Immature natural killer cell (primary cell): ENCODE data around the gene ADCYAP1R1. TPM values are rescaled to one million over a fixed set of nuclear protein-coding genes. Genes with fewer than 3 reads are reported as not detected.

Experiments
- DNase-seq, 3 donors: peaks; one replicate each; pipeline ENCODE4 v3.0.0; 2022; ENCODE audit warnings: mixed read lengths in 1 of 3
- H3K27ac Mint-ChIP-seq, 6 donors: one replicate each; pipeline ENCODE4 v1.8.0; 2020; ENCODE audit warnings: mixed read lengths in 6 of 6, mild to moderate bottlenecking in 5 of 6, inconsistent platforms in 4 of 6, moderate library complexity in 3 of 6
- H3K27me3 Mint-ChIP-seq, 3 donors: one replicate each; pipeline ENCODE4 v1.8.0; 2020 to 2021; ENCODE audit warnings: low read depth in 3 of 3, mild to moderate bottlenecking in 3 of 3, mixed read lengths in 3 of 3, moderate library complexity in 3 of 3, inconsistent platforms in 1 of 3
- H3K36me3 Mint-ChIP-seq, 3 donors: one replicate each; pipeline ENCODE4 v1.8.0; 2020; ENCODE audit warnings: mixed read lengths in 3 of 3, inconsistent platforms in 2 of 3, mild to moderate bottlenecking in 2 of 3
- H3K4me1 Mint-ChIP-seq, 2 donors: one replicate each; pipeline ENCODE4 v1.8.0; 2020; ENCODE audit warnings: inconsistent platforms in 2 of 2, mild to moderate bottlenecking in 2 of 2, mixed read lengths in 2 of 2, moderate library complexity in 1 of 2
- H3K4me3 Mint-ChIP-seq, 5 donors: one replicate each; pipeline ENCODE4 v1.8.0; 2020; ENCODE audit warnings: mild to moderate bottlenecking in 5 of 5, mixed read lengths in 5 of 5, inconsistent platforms in 3 of 5, moderate library complexity in 3 of 5
- H3K9me3 Mint-ChIP-seq, 6 donors: one replicate each; pipeline ENCODE4 v1.8.0; 2020; ENCODE audit warnings: mild to moderate bottlenecking in 6 of 6, mixed read lengths in 6 of 6, inconsistent platforms in 4 of 6, moderate library complexity in 3 of 6
- polyA plus RNA-seq, 3 donors: library from polyadenylated mRNA; unstranded; fragments of 300-500 nt; fragmentation: Illumina TruSeq; gene quantifications; one replicate each; pipeline ENCODE4 v1.2.3, GENCODE V29; 2021

The ADCYAP1R1 gene
- polyA plus RNA-seq = not detected

DNA sequence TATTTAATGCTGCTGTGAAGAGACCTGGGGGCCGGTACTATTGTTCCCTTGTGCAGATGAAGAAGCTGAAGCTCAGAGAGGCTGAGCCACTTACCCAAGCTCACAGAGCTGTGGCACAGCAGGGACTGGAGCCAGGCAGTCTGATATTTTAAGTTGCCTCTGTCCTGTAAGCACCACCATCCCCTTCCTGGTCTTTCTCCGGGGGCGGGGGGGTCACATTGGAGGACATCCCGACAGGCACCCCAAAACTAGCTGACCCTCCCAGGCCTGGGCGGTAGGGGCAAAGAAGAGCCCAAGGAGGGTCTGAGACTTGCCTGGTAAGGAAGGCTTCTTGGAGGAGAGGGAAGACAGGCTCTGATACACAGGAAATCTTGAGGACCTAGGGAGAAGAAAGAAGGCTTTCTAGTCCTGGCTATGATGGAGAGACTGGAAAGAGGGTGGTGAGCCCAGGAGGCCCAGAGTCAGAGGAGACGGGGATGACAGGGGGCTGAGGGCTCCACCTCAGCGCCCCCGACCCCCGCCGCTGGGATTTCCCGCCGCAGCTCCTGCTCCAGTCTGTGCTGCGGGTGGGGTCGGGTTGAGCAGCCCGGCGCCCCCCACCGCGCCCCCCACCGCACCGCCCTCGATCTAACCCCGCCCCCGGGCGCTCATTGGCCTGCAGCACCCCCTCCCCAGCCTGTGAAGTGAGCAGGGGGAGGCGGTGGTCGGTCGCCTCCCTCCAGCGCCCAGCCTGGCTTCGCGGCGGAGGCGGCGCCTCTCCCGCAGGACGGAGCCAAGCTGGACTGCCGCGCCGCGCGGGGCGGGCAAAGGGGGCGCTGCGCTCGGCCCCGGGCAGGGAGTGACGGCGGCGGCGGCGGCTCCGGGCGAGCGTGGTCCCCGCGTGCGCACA is at the start of gene ADCYAP1R1:
ADCYAP1R1 (plus strand) TSS at position 711 of the 889 bp plus-strand sequence. CDS start 10,957 bp downstream, outside the sequence.
- H3K9me3 Mint-ChIP-seq = no peaks in the 10 kb centered on the region
- DNase-seq = no peak
- H3K4me3 Mint-ChIP-seq = no peak within 1 kb of the TSS
- H3K27ac Mint-ChIP-seq = no peak within 1 kb of the TSS
- H3K27me3 Mint-ChIP-seq = peaks cover 6 to 19% (median 6%) of the 10 kb centered on the region in 3 donors
- H3K4me1 Mint-ChIP-seq = no peaks in the 10 kb centered on the region
- H3K36me3 Mint-ChIP-seq = peaks cover 0 to 3% (median 3%) of the 10 kb centered on the region in 3 donors

DNA sequence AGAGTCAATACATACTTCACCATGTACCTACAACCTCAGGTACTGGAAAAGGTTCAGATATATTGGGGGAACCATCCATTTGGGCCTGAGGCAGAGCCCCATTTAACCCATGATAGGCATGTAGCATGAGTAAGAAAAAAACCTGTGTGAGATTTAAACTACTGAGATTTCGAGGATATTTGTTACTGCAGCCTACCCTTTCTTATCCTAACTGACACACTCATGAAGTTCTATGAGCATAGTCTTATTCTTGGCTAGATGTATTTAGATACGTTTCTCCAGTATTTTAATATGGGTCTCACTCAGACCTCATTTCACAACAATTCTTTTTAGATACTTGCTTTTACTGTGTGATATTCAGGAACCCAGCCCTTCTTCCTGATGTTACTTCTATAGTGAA is 49.0 kb upstream of the ADCYAP1R1 start:
- H3K9me3 Mint-ChIP-seq = peaks cover 0 to 1% (median 0%) of the 10 kb centered on the region in 6 donors
- H3K4me3 Mint-ChIP-seq = no peak overlapping the region
- no peaks in the 10 kb centered on the region for H3K36me3 Mint-ChIP-seq
- no peaks in the 10 kb centered on the region for H3K4me1 Mint-ChIP-seq
- H3K27ac Mint-ChIP-seq = no peak overlapping the region
- DNase-seq = no peak
- H3K27me3 Mint-ChIP-seq = peaks cover 0 to 4% (median 1%) of the 10 kb centered on the region in 3 donors

DNA sequence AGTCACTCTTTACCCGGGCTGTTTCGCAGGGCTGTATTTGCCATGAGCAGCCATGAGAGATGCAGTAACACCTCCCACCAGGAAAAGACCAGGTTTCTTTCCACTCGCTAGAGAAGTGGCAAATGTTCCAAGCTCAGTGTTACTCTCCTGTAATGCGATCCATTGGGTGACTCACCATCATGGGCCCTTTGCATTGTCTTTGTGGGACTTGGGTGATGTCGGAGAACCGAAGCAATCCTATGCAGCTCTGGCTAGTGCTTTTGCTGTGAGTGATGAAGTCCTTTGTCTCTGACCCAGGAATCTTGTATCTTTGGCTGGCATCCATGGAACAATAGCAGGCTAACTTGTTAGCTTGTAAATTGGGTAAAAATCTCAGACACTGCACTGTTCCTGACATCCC is 48.4 kb upstream of the ADCYAP1R1 start:
- no peak for DNase-seq
- no peak overlapping the region for H3K4me3 Mint-ChIP-seq
- H3K27me3 Mint-ChIP-seq = peaks cover 0 to 9% (median 3%) of the 10 kb centered on the region in 3 donors

DNA sequence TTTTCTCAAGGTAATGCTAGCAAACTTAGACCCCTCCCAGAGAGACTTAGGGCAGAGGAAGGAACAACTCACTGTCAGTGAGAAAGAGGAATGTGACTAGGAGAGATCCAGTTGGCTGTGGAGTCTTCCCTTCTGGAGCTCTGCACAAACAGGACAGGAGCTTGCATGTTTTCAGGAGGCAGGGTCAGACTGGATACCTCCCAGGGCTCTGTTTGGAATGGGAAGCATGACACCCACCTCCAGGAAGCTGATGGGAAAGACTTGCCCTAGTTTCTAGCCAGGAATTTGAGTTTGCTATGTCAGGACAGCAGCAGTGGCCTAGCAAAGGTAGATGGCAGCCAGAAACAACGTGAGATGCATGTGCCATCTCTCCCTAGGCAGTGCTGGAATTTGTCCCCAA is 47.7 kb upstream of the ADCYAP1R1 start:
- H3K27me3 Mint-ChIP-seq = peaks cover 4 to 9% (median 4%) of the 10 kb centered on the region in 3 donors
- no peak overlapping the region for H3K4me3 Mint-ChIP-seq
- no peaks in the 10 kb centered on the region for H3K4me1 Mint-ChIP-seq
- DNase-seq = no peak
- H3K9me3 Mint-ChIP-seq = peaks cover 0 to 1% (median 0%) of the 10 kb centered on the region in 6 donors
- no peak overlapping the region for H3K27ac Mint-ChIP-seq
- H3K36me3 Mint-ChIP-seq = no peaks in the 10 kb centered on the region

More for the DNA sequence above, 48.4 kb upstream of the ADCYAP1R1 start:
- H3K9me3 Mint-ChIP-seq = peaks cover 0 to 1% (median 0%) of the 10 kb centered on the region in 6 donors
- no peaks in the 10 kb centered on the region for H3K36me3 Mint-ChIP-seq
- H3K4me1 Mint-ChIP-seq = no peaks in the 10 kb centered on the region
- no peak overlapping the region for H3K27ac Mint-ChIP-seq

DNA sequence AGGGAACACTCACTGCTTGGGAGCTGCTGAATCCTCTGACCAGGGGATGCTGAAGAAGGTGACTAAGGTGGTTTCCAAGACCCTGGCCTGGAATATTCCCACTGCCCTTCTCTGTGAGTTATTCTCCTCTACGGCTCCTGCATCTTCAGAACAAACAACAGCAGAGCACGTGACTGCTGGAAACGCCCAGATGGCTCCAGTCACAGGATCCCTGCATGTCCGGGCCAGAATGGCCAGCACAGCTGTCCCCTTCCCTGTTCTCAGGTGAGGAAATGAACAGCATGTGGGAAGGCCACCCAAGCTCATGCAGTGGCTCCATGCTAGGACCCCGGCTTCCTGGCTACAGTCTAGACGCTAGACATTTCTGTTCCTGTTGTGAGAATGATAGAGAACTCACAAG is 45.3 kb upstream of the ADCYAP1R1 start:
- no peak for DNase-seq
- Mint-ChIP-seq H3K27ac (no peak overlapping the region), H3K36me3 (no peaks in the 10 kb centered on the region), H3K4me1 (no peaks in the 10 kb centered on the region), H3K9me3 (peaks cover 0 to 1% (median 0%) of the 10 kb centered on the region in 6 donors), H3K27me3 (peaks cover 6 to 11% (median 7%) of the 10 kb centered on the region in 3 donors), H3K4me3 (no peak overlapping the region)

DNA sequence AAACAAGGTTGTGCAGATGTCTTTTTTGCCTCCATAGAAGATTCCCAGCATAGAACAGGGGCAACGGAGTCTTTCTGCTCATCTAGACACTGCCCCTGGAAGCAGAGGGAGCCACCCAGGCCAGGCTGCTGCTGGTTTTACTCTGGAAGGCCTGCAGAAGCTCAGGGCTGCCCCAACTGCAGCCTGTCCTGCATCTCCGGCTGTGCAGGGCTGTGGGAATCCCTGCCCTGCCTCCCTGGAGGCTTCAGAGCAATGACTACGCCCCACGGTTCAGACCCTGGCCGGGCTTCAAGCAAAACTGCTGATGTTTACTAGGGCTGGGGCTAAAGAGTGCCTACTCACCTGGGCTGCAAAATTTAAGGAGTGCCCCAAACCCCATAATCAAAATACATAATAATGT is 44.5 kb upstream of the ADCYAP1R1 start:
- Mint-ChIP-seq H3K27me3 (peaks cover 6 to 11% (median 7%) of the 10 kb centered on the region in 3 donors), H3K27ac (no peak overlapping the region), H3K36me3 (no peaks in the 10 kb centered on the region), H3K4me3 (no peak overlapping the region), H3K9me3 (peaks cover 0 to under 1% (median 0%) of the 10 kb centered on the region in 6 donors), H3K4me1 (no peaks in the 10 kb centered on the region)
- no peak for DNase-seq

DNA sequence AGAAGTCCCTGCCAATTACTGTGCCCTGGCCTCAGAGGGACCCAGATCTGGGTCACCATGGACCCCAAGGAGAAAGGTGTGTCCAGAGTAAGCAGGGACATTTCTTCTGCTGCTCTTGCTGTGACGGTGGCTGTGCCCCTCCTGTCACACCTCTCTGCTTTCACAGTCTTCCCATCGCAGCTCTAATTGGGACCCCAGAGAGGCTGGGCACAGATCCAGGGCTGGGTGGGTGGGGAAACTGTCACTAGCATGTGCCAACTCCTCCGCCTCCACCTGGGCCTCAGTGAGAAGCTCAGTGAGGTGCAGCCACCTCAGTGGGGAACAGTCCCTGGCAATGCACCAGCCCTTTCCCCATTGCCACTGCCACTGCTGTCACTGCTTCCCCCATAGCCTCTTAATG is 37.3 kb upstream of the ADCYAP1R1 start:
- H3K4me1 Mint-ChIP-seq = peaks cover 6 to 9% of the 10 kb centered on the region in 2 donors

DNA sequence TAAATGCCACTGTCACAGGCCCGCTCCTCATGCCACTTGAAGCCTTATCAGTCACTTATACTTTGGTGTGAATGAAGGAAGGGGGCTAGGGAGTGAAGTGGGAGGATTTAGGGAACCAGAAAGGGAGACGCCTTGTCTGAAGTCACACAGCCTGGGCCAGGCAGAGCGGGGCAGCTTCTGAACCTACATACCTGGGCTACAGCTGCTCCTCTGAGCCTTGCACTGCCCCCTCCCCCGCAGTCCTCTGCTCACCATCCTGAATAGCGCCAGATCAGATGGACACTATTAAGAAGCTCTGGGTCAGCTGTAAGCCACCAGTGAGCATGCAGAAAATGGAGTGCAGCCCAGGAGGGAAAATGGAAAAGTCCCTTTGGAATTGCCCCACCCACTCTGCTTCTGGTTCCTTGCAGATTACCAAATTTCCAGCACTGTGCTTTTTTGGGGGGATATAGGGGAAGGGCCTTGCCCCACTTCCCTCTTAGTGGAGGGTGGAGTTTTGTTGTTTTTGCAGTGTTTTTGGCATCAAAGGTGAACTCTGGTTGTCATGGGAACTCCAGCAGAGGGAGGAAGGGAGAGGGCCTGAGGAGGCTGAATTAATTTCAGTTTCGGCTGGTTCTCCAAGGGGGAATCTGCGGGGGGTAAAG is 35.0 kb upstream of the ADCYAP1R1 start:
- Mint-ChIP-seq H3K4me1 (peaks cover 12 to 15% of the 10 kb centered on the region in 2 donors), H3K4me3 (no peak overlapping the region), H3K9me3 (no peaks in the 10 kb centered on the region), H3K27ac (no peak overlapping the region), H3K27me3 (peaks cover 4 to 7% (median 4%) of the 10 kb centered on the region in 3 donors), H3K36me3 (no peaks in the 10 kb centered on the region)
- DNase-seq = no peak

More for the DNA sequence above, 37.3 kb upstream of the ADCYAP1R1 start:
- no peak for DNase-seq
- H3K9me3 Mint-ChIP-seq = no peaks in the 10 kb centered on the region
- H3K4me3 Mint-ChIP-seq = no peak overlapping the region
- H3K27ac Mint-ChIP-seq = no peak overlapping the region
- H3K27me3 Mint-ChIP-seq = peaks cover 4 to 7% (median 5%) of the 10 kb centered on the region in 3 donors
- H3K36me3 Mint-ChIP-seq = no peaks in the 10 kb centered on the region

DNA sequence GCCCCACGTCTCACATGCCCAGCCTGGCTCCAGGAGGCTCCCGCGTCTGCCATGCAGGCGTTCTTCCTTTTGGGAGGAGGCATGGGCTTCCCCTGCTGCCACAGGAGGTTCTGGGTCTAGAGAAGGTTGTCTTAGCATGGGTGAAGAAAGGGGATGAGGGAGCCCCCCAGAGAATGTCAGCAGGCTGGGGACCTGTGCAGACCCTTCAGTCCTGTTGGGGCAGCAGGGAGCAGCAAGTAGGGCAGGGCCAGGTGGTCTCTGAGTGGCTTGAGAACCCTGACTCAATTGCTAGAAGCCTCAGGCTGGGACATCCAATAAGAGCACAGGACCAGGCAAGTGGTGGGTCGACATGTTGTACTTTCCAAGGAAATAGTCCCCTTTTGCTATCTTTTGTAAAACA is 34.4 kb upstream of the ADCYAP1R1 start:
- H3K27ac Mint-ChIP-seq = no peak overlapping the region
- H3K4me3 Mint-ChIP-seq = no peak overlapping the region
- H3K4me1 Mint-ChIP-seq = peaks cover 14 to 15% of the 10 kb centered on the region in 2 donors
- no peaks in the 10 kb centered on the region for H3K36me3 Mint-ChIP-seq
- H3K27me3 Mint-ChIP-seq = peaks cover 4 to 7% (median 6%) of the 10 kb centered on the region in 3 donors
- no peak for DNase-seq
- no peaks in the 10 kb centered on the region for H3K9me3 Mint-ChIP-seq

DNA sequence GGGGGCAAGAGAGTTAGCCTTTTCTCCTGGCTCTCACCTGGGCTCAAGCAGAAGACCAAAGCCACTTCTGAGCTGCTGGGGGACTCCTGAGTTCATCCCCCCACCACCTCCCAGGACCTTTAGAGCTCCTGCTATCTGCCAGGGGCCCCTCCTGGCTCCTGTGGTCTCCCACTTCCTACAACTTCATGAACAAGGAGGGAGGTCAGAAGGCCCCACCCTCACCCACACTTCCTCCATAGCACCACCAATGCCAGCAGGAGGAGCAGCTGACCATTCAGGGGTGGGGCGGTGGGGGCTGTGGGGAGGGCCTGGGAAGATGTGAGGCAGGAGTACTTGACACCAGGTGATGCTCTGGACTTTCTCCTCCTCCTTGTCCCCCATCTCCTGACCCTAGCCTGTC is 32.6 kb upstream of the ADCYAP1R1 start:
- peaks cover 0 to 4% (median 2%) of the 10 kb centered on the region in 3 donors for H3K27me3 Mint-ChIP-seq
- no peak overlapping the region for H3K4me3 Mint-ChIP-seq
- H3K9me3 Mint-ChIP-seq = peaks cover 0 to 2% (median 0%) of the 10 kb centered on the region in 6 donors
- H3K36me3 Mint-ChIP-seq = peaks cover 0 to 3% (median 0%) of the 10 kb centered on the region in 3 donors
- peak overlapping the region in 2 of 6 donors; percentile 19 to 34 for H3K27ac Mint-ChIP-seq
- peaks cover 30% of the 10 kb centered on the region in 2 donors for H3K4me1 Mint-ChIP-seq
- no peak for DNase-seq

DNA sequence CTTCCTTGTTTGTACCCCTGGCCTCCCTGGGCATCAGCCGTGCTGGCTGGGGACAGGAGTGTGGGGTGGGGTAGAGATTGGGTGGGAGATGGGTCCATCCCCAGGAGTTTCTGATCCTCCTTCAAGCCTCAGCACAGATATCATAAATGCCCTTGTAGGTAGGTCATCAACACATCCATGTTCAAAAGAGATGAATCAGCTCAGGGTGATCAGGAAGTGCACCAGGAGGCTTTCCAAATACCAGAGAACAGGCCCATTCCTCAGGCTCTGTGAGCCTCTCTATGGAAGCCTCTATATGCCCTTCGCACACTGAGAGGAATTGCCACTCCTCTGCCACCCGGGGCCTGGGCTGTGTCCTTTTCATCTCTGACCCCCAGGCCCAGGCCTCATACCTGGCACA is 31.9 kb upstream of the ADCYAP1R1 start:
- Mint-ChIP-seq H3K27me3 (peaks cover 0 to 4% (median 2%) of the 10 kb centered on the region in 3 donors), H3K36me3 (peaks cover 0 to 3% (median 0%) of the 10 kb centered on the region in 3 donors), H3K9me3 (peaks cover 0 to 2% (median 0%) of the 10 kb centered on the region in 6 donors), H3K4me1 (peaks cover 37% of the 10 kb centered on the region in 2 donors), H3K27ac (peak overlapping the region in 1 of 6 donors; percentile 19), H3K4me3 (no peak overlapping the region)
- no peak for DNase-seq

DNA sequence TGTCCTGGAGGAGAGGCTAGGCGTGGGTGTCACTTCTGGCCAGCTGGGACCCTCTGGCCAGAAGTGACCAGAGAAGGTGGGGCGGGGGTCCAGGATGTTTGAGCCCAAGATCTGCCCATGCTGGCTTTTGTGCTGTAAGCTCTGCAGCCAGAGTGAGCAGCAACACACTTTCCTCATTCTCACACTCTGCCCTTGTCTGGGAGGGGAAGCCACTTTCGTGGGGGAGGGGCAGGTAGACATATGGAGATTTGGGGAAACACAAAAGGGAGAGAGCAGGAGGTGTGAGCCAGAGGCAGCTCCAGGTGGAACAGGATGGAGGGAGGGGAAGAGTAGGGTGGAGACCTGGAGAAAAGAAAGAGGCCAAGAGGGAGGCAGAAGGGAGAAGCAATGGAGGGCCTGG is 31.5 kb upstream of the ADCYAP1R1 start:
- Mint-ChIP-seq H3K4me3 (no peak overlapping the region), H3K4me1 (peaks cover 39 to 42% of the 10 kb centered on the region in 2 donors), H3K27ac (no peak overlapping the region), H3K9me3 (peaks cover 0 to 2% (median 0%) of the 10 kb centered on the region in 6 donors), H3K27me3 (peaks cover 0 to 4% (median 2%) of the 10 kb centered on the region in 3 donors), H3K36me3 (peaks cover 0 to 3% (median 0%) of the 10 kb centered on the region in 3 donors)
- no peak for DNase-seq

DNA sequence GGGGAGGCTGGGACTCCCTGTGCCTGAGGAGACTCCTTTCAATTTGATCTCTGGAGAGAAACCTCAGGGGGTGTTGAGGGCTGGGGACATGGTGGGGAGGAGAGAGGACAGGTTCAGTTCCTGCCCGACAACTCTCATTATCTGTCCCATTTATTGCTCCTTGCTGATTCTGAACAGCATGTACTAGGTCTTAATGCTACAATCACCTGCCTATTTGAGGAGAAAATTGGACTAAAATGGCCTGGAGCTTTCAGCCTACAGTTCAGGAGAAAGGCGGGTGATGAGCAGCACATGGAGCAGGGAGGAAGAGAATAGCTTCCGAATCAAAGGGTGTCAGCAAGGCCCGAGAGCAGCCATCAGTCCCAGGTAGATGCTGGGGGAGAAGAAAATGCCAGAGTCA is 30.0 kb upstream of the ADCYAP1R1 start:
- H3K4me1 Mint-ChIP-seq = peaks cover 39 to 47% of the 10 kb centered on the region in 2 donors
- DNase-seq = no peak

DNA sequence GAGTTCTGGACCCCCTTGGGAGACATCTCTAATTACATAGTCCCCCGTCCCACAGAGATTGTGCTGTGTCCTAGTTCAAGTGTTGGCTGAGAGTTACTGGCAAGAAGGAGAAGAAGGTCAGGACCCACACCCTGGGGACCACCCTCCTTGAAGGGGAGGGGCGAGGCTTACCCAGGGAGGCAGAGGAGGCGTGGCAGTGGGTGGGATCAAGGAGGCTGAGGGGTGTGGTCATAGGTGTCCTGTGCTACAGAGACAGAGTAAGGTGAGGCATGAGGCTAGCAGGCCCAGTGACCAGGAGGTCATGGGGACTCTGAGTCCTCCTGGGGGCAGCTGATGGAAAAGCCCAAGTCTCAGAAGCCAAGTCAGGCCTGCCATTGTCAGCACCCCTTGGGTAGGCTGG is 29.4 kb upstream of the ADCYAP1R1 start:
- no peak overlapping the region for H3K27ac Mint-ChIP-seq
- H3K36me3 Mint-ChIP-seq = peaks cover 0 to 3% (median 0%) of the 10 kb centered on the region in 3 donors
- H3K9me3 Mint-ChIP-seq = peaks cover 0 to 2% (median 0%) of the 10 kb centered on the region in 6 donors
- H3K4me3 Mint-ChIP-seq = no peak overlapping the region
- peaks cover 39 to 47% of the 10 kb centered on the region in 2 donors for H3K4me1 Mint-ChIP-seq
- H3K27me3 Mint-ChIP-seq = peaks cover 2 to 4% (median 4%) of the 10 kb centered on the region in 3 donors
- no peak for DNase-seq

More for the DNA sequence above, 30.0 kb upstream of the ADCYAP1R1 start:
- peaks cover 2 to 4% (median 3%) of the 10 kb centered on the region in 3 donors for H3K27me3 Mint-ChIP-seq
- peaks cover 0 to 3% (median 0%) of the 10 kb centered on the region in 3 donors for H3K36me3 Mint-ChIP-seq
- peak overlapping the region in 1 of 6 donors; percentile 57 for H3K27ac Mint-ChIP-seq
- H3K9me3 Mint-ChIP-seq = peaks cover 0 to 2% (median 0%) of the 10 kb centered on the region in 6 donors
- H3K4me3 Mint-ChIP-seq = no peak overlapping the region
